ENCODE results near the gene CD7.
A peak's percentile ranks its signal among the peaks of the same experiment; 100 is the strongest.

CD7 gene

DNA sequence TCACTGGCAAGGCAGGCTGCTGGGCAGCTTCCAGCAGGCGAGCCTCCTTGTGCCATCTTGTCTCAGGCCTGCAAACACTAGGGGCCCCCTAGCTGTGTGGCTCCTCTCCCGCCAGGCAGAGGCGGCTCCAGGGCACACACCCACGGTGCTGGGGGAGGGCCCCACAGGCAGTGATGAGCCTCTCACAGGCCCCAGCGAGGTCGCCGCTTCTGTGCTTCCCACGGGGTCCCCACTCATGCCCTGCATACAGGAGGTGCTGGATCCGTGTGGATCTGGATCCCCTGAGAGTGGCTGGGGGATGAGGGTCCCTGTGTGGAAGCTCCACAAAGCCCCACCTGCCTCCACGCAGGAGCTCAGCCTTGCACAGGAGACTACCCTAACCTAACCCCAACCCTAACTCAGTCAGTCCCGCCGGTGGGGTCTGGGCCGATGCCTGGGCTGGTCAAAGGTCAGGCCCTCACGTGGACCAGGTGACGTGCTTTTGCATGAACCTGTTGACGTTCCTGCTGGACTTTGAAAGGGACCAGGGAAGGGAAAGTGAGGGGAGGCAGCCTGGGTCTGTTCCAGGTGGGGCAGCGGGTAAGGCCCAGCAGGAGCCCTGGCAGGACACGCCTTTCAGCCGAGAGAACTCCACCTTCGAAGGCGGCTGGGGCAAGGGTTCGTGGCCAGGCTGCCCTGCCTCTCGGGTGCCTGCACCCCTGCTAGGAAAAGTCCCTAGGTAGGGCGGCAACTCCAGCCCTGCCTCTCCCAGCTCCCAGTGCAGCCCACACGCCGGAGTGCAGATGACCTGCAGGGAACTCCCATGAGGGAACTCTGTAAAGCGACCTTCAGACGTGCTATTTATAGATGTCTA is 11.0 kb upstream of the CD7 start:
- no peak for DNase-seq

DNA sequence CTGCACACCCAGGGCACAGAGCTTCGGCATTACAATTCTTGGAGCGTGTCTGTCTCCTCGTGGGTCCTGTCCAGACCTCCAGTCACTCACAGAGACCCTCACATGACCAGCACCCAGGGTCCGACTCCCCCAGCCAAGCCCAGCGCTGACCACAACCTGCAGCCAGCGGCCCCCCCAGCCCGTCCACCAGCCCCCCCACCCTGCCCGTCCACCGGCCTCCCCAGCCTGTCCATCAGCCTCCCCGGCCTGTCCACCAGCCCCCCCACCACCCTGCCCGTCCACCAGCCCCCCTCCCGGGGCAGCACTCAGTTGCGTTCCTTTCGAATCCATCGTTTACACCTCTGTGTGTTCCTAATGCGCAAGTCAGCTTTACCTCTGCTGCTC is 10.3 kb upstream of the CD7 start:
- DNase-seq: no peak

DNA sequence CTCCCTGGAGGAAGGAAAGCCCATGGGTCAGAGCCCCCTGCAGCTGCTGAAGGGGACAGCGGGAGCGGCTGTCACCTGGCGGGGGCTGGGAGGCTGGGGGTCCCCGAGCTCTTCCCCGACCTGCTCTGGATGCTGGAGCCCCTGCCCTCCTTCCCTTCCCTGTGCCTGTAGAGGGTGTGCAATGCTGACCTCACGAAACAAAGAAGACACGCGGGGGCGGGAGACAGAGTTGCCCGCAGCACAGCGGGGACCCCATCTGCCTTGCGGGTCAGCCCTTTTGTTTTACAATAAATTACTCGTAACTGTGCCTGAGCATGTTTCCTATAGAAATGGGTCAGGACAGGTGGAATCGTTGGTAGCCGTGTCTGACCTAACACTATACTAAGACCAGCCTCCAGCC is 9.9 kb upstream of the CD7 start:
- no peak for DNase-seq

DNA sequence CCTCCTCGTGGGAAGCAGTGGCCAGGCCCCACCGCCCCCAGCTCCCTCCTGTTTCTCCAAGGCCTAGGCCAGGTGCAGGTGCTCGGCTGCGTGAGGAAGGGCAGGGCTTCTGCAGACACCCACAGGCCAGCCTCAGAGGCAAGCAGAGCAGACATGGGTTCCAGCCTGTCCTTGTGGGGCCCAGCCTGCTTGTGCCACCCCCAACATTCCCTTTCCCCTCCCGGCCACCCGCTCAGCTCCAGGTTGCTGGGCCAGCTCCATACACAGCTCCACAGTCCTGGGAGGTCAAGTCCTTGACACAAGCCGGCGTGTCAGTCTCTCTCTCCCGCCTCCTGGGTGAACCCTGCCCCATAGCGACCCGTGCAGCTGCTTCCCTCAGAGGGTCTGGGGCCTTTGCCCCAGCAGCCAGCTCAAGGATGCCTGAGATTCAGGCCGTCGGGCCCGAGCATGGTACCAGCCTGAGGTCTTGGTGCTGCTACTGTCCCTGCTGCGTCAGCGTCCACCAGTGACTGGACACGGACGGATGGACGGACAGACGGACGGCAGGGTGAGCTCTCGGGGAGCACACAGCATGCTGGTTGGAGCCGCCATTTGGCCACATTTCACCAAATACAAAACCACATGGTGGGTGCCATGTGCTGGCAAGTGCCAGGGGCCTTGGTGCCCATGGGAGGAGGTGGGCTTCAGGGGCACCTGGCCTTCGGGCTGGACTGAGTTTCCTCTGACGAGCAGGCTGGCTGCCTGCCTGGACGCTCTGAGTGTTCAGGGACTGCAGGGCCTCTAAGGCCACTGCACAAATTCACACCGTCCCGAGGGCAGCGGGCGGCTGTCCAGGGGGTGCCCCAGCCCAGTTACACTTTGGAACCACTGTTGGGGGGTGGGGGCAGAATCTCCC is 8.1 kb upstream of the CD7 start:
- DNase-seq: no peak

DNA sequence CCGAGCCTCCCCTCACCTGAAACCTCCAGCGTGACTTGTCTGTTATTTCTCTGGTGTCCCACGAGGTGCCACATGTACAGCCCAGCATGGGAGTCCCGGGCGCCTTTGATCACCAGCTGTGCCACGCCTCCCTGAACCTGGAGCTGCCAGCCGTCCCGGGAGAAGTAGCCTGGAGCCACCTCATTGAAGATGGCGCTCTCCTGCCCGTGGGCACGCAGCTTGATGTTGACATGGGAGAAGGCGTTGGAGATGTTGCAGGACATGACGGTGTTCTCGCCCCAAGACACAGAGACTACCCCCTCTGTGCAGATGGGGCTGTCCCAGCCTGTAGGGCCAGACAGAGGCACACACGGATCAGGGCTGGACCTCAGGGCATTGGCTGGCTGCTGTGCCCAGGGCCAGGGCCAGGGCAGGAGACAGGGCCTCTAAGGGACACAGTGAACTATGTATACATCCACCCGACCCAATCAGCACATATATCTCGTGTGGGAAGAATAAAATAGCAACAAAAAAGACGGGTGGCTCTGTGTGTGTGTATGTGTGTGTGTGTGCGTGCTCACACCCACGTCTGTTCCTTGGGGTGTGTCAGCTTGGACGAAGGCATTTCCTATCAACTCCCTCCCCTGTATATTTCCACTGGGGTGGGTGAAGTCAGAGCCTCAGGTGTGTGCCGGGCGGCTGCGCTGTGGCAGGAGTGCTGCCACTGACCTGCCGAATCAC is 7.3 kb upstream of the CD7 start:
- DNase-seq: peak in 1 of 2 donors; percentile 52

DNA sequence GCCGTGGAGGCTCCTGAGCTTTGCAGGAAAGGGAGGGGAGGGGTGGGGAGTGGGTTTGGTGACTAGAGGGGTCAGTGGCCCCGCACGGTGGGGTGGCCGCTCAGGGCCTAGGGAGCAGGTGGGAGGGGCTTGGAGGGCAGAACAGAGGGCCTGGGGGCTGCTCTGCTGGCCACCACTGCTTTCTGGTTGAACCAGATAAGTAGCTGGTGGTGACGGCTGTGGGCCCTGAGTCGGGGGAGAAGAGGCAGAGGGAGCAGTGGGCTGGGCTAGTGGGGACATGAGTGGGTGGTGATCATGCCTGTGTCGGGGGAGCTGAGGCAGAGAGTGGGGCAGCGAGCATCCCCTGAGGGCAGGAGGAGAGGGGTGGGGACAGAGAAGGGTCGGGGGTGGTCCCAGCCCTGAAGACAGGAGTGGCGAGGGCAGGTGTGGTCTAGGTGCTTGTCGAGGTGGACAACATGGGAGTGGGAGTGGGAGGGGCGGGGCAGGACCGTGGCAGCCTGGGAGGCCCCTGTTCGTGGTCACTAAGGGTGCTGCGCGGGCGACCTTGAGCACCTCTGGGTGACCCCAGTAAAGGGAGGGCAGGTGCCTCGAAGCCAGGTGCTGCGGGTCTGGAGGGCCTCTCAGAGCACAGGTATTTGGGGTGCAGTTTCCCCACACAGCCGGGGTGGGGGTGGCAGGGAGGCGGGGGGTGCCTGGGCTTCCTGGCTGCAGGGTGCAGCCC is 6.3 kb upstream of the CD7 start:
- no peak for DNase-seq

DNA sequence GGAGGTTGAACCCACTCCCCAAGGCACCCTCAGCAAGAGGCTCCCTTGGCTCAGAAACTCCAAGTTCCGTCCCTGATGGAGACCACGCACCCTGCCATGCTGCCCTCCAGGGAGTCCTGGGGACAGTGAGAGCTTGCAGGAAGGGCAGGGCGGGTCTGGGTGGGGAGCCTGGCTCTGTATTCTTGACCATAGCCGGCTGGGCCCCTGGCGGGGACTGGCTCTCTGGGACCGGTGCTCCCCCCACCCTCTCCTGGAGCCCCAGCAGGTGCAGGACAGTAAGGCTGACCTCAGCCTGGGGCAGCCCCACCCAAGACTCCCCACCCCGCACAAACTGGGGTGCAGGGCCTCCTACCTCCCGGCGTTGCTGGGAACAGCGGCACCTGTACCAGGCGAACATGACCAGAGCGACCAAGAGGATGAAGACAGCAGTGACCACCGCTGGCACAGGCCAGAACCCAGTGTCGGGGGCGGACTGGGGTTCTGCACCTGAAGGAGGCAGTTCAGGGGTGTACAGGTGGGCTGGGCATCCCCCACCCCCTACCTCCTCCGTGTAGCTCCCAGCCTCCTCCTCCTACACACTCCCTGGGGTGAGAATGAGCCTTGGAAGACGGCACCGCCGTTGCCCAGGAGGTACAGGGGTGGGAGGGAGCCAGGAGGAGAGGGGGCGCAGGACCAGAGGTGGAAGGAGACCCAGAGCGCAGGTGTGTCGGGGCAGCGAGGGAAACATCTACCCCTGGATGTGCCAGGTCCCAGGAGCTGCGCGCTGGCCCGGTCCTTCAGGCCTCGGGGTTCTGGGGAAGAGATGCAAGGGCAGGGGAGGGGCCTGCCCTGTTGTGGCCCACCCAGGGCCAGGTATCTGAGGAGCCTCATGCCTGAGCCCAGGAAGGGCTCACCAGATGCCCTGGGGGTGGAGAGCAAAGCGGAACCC is 5.4 kb upstream of the CD7 start:
- DNase-seq: no peak

DNA sequence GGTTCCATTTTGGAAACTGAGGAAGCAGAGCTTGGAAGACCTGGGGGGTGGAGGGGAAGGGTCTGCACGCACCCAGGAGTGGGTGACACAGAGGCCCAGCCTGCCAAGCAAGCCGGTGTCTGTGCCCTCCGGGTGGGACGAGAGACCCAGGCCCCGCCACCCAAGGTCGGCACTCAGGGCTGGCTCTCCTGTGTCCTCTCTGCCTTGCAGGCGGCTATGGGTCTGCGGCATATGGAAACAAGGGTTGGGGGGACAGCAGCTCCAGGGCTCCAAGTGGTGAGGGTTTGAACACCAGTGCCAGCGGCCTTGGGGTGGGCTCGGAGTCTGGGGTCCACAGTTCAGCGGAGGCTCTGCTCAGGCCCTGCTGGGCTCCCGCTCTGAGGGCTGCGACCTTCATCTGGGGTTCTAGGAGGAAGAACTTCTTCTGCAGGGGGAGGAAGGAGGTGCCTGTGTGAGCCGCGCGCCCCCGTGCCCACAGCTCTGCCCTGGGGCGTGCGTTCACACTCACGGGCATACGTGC is 4.6 kb upstream of the CD7 start:
- DNase-seq: no peak

DNA sequence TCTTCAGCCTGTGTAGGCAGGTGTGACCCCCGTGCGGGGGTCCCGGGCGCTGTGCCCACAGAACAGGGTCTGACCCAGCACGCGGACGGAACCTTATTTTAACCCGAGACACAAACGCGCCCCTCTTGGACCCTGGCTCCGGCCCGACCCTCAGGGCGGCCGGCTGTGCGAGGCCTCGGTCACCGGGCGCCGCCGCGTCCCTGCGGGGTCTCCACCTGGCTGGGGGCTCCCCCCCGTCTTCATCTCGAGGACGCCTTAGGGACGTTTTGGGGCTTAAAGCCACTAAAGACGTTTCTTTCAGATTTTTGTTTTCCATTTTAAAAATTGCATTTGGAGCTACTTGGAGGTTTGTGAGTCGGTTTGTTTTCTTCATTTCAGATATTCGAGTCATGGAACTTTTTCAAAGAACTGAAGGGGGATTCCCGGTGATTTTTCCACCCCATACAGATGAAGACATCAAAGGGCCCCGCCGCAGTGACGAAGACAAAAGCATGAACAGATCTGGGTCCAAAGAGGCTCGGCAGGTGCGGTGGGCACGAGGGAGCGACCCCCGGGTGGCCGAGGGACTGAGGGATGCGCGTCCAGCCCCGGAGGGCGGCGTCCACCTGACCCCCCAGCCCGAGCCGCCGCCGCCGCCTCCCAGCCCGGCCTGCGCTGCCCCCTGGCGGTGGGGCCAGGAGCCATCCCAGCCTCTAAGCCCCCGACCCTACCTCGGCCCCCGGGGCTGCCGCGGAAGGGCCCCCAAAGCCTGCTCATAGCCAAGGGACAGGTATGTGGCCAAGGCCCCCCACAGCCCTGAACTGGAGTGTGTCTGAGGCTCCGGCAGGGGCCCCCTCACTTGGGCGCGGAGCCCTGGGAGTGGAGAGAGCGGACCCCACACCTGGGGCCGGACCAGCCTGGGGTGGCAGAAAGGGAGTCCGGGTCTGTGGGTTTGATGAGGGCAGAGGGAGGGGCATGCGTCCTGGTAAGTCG is 3.8 kb upstream of the CD7 start:
- peak; percentile 82 to 83 for DNase-seq

DNA sequence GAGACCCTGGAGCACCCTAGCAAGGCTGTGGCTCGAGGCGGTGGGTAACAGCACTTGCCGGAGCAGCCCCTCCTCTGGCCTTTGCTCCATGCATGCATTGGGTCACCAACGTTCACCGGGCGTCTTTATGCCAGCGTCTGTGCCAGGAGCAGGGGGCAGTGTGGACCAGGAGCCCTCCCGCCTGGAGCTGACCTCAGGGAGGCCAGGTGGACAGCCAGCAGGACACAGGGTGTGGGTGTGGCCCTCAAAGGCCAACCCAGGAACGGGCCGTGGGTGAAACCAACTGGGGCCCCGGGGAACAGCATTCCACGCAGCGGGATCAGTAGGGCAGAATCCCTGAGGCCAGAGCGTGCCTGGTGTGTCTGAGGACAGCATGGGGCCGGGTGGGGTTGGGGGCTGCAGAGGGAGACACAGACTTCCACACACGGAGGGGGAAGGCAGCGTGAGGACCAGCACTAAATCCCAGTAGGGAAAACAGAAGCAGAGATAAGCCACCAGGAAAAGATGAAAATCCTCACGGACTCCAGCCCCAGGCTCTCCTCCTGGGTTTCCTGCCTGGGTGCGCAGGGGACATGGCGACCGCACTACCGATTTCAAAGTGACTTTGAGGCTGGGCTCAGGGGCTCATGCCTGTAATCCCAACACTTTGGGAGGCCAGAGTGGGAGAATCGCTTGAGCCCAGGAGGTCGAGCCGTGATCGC is 2.9 kb upstream of the CD7 start:
- no peak for DNase-seq

DNA sequence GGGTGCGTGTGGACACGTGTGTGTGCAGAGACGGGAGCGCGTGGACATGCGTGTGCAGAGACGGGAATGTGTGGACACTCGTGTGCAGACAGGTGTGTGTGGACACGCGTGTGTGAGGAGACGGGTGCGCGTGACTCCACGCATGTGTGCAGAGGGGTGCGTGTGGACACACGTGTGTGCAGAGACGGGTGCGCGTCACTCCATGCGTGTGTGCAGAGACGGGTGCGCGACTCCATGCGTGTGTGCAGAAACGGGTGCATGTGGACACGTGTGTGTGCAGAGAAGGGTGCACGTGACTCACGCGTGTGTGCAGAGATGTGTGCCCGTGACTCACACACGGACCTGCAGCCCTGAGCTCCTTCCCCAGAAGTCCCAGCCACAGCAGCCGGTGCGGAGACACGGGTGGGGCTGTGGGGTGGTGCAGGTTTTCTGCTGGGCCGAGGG is 2.2 kb upstream of the CD7 start:
- DNase-seq: no peak

DNA sequence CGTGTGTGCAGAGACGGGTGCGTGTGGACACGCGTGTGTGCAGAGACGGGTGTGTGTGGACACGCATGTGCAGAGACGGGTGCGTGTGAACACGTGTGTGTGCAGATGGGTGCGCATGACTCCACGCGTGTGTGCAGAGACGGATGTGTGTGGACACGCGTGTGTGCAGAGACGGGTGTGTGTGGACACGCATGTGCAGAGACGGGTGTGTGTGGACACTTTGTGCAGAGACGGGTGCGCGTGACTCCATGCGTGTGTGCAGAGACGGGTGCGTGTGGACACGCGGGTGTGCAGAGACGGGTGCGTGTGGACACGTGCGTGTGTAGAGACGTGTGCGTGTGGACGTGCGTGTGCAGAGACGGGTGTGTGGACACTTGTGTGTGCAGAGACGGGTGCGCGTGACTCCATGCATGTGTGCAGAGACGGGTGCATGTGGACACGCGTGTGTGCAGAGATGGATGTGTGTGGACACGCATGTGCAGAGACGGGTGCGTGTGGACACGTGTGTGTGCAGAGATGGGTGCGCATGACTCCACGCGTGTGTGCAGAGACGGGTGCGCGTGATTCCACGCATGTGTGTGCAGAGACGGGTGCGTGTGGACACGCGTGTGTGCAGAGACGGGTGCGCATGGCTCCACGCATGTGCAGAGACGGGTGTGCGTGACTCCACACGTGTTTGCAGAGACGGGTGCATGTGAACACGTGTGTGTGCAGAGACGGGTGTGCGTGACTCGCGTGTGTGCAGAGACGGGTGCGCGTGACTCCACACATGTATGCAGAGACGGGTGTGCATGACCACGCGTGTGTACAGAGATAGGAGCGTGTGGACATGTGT is 1.6 kb upstream of the CD7 start:
- no peak for DNase-seq

DNA sequence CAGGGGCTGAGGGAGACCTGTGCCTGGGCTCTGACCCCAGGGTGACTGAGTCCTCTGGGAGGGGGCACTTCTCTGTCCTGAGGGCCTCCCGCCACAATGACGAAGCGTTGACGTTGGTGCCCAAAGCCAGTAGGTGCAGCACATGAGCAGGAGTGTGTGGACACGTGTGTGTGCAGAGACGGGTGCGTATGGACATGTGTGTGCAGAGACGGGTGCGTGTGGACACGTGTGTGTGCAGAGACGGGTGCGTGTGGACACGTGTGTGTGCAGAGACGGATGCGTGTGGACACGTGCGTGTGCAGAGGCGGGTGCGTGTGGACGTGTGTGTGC is 726 bp upstream of the CD7 start:
- no peak for DNase-seq

DNA sequence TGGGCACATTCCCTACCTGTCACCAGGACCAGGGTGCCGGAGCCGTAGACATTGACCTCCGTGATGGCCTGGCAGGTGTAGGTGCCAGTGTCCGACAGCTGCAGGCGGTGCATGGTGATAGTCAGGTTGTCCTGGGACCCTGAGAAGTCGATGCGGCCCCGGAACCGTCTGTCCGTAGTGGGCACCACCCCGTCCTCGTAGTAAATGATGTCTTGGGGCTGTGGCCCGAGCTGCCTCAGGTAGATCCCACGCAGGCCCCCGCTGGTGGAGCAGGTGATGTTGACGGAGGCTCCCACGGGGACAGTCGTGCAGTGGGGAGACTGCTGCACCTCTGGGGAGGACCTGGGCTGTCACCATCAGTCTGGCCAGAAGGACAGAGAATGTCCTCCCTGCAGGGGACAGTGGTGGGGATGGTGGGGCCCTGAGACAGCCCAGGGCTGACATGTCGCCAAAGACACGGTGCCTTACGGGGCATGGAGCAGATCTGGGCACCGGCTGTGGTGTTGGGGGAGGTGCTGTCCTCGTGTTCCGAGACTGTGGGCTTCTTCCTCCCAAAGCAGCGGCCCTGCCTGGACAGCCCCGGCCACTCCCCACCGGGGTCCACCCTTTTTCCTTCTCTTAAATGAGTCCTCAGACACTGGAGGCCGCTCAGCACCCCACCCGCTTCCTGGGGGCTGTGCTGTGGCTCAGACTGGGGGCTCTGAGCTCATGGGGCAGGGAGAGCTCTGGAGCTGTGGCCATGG is 586 bp downstream of the CD7 start:
- DNase-seq: peak; percentile 45 to 49

DNA sequence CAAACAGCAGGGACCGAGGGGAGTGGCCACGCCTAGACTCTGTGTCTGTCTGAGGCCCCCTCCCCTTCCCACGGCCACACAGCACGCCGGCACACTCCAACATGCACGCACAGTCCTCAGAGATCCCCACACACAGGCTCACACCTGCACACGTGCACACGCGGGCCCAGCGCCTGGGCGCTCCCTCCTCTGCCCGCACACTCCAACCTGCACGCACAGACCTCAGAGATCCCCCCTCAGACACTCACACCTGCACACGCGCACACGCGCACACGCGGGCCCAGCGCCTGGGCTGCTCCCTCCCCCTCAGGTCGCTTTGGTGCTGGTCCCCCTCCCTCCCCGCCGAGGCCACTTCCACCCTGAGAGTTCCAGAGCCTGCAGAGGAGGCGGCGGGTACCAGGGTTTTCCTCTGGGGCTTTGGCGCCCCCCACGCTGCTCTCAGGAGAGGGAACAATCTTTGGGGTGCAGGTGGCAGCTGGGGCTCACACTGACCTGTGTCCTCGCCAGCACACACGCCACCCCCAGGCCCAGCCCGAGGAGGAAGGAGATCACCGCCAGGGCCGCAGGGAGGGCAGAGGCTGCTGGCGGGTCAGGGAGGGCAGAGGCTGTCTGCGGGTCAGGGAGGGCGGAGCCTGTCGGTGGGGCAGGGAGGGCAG is 1.6 kb downstream of the CD7 start:
- peak; percentile 56 to 57 for DNase-seq

DNA sequence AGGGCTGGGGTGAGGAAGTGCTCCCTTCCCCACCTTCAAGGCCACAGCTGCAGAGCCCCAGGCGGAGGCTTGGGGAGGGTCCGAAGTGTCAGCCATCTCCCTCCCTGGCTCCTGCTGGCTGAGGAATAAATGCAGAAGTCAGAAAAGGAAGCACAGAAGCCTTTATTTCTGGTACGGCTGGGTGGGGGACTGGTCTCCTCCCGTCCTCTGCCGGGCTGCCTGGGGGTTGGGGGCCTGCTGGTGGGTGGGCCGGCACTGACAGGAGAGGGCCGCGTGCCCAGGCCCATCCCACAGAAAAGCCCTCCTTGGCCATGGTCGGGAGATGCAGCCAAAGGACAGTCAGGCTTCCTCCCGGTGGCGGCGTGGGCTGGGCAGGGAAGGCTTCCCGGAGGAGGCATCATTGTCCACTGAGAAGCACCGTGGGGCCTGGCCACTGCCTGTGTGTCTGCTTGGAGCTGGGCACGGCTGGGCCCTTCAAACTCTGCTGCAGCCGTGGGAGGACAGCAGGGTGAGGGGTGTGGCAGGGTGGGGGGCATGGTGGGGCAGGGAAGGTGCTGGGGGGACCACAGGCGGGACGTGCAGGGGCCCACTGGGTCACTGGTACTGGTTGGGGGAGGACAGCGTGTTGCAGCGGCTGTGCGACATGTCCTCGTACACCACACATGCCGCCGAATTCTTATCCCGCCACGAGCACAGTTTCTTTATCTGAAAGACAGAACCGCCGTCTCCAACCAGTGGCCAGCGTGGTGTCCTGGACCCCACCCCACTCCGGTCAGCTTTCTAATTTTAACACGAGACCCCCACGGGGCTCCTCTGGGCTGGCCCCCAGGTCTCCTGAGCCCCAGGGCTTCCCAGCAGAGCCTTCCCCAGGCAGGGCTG is 2.4 kb downstream of the CD7 start:
- no peak for DNase-seq

Data from stimulated activated CD4-positive, alpha-beta T cell treated with anti-CD3 and anti-CD28 coated beads, Interleukin-2, amount 100 ng/mL, for 24 hours (primary cell).